CD4-positive, alpha-beta T cell treated with Interleukin-6 for 4 hours (primary cell): ENCODE results near the gene WNT3A.

Source experiments
- DNase-seq: peaks from one replicate; pipeline ENCODE4 v3.0.0-alpha.2; 2020; ENCODE audit warnings: mixed read lengths

The WNT3A gene

DNA sequence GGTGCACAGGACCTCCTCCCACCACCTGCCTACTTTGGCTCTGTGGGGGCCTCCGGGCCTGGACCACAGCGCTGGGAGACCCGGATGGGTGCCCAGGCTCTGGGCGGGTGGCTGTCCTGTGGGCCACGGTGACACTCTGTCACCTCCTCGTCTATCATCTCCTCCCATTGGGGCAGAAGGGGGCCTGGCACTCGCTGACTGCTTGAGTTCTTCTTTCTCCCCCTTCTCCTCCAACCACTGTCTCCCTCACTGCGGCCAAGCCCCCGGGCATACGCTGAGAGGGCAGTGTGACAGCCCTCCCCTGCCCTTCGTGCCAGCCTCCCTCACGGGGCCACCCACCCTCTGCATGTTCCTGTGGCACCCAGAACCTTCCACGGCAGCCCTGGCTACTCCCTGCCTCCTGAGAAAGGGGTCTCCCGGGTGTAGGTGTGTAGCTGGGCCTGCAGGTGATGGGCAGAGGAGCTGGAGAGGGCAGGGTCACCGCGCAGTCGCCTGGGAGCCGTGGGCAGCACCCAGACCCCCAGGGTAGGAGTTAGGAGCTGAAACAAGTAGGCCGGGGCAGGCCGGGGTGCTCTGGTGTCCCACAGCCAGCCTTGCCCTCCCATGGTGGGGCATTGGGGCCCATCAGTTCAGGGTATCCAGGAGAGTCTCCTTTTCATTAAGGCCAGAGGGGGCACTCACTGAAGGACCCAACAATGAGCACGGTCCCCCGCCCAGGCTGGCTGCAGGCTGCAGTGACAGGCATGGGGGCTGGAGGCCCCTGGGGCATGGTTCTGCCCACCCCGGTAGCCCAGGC lies 66.5 kb downstream of the WNT3A start:
- DNase-seq: no peak

DNA sequence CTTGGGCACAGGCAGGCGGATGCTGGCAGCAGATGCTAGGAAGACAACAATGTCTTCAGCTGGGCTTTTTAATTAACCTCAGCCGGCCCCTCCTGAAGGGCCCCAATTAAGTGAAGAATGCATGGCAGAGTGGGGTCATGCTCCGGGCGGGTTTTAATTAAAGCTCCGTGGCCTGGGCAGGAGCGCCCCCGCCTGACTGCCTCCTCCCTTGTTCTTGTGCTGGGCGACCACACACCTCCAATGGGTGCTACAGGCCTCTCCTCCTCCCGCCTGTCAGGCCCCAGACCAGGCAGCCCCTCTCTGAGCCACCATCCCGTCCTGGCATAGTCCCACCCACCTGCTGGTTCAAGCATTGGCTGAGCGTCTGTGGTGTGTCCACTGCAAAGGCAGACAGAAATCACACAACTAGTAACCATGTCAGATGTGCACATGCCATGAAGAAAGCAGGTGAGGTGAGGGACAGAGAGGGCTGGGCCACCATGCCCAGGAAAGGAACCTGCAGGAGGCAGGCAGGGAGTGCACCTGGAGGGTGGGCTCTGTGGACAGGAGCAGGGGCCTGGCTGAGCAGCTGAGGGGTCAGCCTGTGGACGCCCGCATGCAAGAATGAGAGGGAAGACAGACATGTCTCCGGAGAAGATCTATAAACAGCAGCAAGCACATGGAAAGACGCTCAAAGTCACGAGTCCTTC lies 67.2 kb downstream of the WNT3A start:
- no peak for DNase-seq

DNA sequence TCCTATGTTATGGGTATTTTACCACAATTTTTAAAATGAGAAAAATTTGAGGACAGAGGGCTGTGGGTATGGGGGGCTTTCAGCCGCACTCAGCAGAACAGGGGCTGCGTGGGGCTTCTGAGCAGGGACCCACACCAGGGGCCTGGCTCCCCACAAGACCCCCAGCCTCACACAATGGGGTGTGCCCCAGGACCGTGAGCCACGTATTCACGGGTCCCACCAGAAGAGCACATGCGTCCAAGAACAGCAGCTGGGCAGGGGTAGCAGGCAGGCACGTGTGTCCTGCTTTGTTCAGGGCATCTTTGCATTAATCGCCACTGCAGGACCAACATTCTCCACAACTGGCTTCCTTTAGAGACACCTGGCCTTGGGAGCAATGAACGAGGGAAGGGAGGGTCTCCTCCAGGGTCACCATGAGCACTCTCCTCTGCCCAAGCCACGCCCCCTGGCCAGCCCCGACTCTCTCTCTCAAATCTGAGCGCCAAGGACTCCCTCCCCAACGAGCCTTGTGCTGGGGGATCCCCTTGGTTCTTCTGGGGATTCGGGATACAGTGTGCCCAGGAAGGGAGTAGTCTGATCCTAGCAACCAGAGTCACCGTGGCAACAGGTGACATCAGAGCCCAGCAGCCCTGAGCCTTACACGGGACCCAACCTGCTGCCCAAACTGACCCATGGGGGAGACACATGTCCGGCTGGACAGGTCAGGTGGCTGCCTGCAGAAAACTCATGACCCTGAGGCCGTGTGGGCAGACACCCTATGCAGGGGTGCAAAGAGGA lies 68.3 kb downstream of the WNT3A start:
- no peak for DNase-seq

DNA sequence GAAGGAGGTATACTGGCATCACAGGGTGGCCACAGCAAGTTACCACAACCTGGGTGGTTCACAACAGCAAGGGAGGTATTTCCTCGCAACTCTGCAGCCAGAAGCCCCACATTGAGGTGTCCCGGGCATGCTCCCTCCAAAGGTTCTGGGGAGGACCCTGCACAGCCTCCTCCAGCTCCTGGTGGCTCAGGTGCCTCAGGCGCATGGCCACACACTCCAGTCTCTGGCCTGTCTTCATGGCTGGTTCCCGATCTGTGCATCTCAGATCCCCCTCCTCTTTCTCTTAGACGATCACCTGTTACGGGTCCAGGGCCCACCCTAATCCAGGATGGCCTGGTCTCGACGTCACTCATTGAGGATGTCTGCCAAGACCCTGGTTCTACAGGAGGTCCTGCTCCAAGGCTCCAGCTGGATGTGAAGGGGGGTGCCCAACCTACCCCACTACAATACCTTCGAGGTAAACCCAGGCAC lies 69.0 kb downstream of the WNT3A start:
- DNase-seq: no peak

DNA sequence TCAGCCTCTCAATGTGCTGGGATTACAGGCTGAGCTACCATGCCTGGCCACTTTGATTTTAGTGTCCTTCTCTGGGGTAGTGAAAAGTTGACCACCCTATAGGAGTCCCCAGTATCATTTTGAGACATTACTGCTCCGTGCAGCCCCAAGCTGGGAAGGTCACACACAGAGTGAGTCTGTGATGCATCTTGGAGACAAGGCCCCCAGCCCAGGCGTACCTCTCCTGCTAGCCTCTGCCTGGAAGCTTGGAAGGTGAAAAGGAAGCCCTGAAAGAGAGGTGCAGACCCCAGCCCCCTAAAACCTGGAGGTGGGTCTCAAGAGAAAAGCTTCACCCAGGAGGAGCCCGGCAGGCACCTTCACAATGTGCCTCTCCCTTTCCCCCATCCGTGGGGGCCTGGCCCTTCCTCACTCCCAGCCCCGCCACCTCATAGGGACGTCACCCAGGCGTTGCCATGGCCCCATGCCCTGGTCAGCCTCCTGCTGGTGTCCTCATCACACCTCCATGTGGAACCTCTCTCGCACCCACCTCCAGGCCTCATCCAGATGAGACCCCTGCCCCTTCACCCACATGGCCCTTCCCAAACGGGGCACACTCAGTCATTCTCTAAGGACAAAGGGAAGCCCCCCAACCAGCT lies 70.1 kb downstream of the WNT3A start:
- DNase-seq: no peak

DNA sequence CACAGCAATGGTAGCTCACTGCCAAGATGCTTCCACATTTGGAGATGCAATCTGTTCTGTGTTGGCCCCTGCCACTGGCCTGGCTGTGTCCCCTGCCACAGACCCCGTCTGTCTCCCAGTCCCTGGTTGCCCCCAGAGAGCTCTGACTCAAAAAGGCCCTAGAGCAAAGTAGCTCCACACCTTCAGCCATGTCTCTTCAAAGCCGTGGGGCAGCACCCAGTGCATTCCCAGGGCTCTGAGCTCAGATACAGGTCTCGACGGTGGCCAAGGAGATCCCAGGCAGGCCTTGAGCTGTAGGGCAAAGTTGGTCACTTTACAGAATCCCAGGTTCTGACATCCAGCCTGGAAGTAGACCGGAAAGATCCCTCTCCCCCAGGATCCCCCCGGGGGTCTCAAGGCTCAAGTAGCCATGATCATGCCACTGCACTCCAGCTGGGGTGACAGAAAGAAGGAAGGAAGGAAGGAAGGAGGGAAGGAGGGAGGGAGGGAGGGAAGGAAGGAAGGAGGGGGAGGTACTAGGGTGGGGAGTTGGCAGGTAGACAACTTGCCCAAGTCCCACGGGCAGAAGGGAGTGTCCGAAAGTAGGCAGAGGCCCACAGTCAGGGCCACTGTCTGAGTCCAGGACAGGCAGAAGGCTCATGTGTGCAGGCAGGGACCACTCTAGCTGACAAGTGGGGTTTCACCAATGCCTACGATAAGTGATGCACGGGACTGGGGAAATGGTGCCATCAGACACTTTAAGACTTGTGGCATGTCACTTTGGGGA lies 71.0 kb downstream of the WNT3A start:
- DNase-seq: no peak

DNA sequence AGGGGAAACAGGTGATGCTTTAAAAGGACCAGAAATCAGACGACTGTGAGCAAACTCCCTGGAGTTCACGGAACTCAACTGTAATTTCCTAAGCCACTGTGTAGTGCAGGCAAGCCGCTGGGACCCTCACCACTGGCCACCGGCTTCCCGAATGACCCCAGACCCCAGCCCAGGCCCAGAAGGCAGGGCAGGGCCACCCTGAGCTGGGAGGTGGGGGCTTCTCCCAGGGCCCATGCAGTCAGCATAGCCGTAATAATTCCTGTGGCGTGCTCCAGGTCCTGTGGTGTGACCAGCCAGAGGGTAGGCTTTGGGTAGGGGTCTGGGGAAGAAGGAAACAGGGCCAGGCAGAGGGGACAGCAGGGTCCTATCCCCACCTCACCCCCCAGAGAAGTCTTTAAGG lies 72.2 kb downstream of the WNT3A start:
- no peak for DNase-seq

DNA sequence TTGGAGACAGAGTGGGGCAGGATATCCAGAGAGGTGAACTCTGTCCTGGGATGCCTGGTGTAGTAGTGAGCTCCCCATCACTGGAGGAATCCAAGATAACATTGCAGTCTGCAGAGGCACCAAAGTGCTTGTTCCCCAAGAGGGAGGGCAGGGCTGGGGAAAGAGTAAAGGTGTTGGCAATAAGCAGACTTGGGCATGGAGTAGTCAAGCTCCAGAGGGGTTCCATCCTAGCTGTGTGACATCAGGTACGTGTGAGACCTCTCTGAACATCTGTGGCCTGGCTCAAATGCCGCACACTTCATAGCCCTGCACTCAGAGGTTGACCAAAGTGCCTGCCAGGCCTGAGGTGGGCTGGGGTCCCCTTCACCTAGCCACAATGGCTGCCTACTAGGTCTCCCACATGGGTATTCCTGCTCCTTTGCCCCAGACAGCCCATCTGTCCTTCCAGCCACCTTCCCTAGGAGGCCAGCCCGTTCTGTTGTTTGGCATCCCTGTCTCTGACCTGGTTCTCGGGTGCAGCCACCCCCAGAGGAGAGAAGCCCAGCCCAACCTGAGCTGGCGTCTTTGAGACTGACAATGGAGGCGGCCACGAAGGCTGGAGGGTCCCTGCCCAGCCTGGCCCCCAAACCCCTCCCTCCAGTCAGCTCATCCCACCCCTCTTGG lies 72.9 kb downstream of the WNT3A start:
- DNase-seq: no peak

DNA sequence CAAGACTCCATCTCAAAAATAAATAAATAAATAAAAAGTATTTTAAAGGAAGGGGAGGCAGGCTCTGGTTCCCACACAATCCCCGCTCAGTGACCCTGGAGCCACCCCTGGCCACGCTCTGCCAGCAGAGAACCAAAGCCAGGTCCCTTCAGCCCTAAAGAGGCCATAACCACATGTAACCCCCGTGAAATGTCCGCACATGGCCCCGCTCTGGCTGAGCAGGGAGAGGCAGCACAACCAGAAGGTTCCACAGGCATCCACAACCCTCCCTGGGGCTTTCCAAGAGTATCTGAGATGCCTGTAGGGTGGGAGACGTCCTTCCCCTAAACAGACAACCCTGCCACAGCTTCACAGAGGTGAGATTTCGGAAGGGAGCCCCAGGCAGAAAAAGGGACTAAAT lies 74.3 kb downstream of the WNT3A start:
- DNase-seq: no peak

DNA sequence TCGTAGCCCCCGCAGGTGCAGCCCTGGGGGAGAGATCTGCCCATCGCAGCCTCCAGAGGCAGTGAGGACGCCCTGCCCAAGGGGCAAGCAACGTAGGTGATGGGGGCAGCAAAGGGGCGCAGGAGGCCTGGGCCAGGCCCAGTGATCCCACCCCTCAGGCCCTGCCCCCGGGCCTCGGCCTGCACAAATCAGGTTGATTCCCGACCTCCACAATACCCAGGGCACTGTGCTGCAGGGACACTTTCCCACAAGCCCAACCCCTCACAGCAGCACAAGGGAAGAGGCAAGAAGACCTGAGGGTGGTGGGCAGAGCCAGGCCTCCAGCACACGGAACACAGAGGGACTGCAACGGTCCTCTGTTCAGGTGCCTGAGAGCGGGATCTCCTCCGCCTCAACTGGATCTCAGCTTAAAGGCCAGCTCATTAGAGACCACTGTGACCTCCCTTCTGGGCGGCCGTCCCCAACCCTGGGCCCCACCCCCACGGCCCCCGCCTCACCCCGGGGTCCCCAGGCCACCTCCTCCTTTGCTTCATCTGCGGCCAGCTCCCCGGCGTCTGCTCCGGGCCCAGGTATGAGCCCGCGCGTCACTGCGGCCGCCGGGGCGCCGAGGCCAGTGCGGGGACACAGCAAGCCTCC lies 74.9 kb downstream of the WNT3A start:
- peak; percentile 14 for DNase-seq

DNA sequence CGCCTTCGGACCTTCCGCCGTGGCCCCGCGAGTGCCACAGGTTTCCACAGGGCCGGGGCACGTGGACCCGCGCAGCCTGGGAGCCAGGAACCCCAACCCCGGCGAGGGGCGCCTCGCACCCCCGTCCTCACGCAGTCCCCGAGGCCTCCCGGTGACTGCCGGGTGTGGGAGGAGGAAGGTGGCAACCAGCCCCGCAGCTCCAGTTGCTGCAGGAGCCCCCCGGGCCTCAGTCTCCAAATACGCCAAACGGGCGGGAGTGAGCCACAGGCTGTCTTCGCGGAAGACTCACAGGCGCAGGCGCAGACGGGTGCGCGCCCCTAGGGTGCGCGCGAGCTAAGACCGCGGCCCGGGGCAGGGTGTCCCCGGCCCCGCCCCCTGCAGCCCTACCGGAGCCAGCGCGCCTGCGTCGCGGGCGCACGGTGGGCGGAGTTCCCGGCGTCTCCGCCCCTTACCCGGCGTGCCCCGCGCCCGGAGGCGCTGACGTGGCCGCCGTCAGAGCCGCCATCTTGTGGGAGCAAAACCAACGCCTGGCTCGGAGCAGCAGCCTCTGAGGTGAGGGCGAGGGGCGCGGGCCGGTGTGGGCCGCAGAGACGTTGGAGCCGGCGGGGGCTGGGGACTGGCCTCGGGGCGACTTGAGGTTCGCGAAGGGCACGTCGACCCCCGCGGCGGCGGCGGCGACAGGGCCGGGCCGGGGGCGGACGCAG lies 75.6 kb downstream of the WNT3A start, which contains the start of gene ARF1:
TSS of gene ARF1 (plus strand) at position 495 of the 704 bp plus-strand sequence. CDS start 14,407 bp downstream, outside the sequence.
- DNase-seq: peak; percentile 92

DNA sequence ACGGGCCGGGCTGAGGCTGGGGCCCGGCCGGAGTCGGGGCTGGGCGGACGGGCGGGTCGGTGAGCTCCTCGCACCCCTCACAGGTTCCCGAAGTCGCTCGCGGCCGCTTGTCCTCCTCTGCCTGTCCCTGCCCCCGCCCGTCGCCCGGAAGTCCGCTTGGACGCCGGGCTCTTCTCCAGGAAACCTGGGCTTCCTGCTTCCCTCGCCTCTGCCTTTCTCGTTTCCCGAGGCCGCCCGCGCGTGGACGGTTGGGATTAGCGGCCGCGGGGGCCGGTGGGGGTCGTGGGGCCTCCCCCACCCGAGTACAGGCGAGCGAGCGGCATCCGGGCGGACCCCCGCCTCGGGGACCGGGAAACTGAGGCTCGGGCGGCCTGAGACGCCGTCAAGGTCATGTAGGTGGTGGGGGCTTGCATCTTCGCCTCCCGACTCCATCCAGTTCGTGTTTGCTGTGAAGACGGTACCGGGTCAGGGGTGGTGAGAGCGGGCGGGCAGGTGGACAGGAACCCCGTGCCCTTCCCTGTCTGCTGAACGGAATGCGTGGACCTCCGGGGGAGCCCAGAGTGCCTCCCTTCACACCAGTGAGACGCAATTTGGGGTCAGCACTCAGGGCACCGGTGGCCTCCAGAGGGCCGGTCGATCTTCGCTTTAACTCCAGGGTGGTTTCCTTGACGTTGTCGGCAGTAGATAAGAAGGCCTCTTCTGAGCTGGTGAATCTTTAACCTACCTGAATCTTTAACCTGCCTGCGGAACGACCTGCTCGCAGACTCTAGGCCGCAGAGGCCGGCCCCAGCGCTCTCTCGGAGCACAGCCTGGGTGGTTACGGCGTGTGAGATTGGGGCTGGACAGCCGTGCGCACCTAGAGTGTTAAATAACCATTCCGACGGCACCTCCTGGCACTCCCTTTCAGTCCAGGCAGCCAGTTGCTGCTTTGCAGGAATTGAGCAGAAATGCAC lies 76.4 kb downstream of the WNT3A start:
- DNase-seq: peak; percentile 43

DNA sequence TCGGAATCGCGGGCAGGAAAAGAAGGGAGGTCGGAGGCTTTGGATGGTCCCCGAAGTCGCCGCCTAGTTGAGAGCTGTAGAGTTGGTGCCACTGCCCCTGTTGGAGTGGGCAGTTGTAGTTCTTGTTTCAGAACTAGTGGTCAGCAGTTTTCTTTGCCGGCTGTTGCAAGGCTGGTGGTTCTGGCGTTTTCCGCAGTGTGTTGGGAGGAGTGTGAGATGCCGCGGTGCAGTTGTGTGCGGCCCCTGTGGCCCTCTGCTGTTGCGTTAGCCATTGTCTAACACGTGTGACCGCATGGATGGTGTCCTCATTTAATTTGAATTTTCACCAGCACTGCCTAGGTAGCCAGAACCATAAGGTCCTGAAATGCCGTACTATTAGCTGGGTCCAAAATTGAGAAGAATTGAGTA lies 77.1 kb downstream of the WNT3A start:
- DNase-seq: no peak

DNA sequence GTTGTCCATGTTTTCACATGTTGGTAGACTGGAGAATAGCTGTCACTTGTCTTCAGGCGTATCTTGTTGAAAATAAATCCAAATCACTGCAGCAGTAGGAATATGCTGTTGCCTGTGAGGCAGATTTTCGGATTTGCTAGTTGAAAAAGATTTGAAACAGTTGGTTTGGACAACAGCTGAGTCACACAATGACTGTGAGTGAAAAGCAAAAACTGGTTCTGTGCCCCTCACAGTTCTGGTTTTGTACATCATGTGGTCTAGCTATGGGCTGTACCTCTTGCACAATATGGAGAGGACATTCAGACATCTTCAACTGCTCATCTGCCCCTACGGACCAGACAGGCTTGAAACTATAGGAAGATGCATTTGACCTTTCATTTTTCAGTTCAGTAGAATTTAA lies 77.5 kb downstream of the WNT3A start:
- no peak for DNase-seq

DNA sequence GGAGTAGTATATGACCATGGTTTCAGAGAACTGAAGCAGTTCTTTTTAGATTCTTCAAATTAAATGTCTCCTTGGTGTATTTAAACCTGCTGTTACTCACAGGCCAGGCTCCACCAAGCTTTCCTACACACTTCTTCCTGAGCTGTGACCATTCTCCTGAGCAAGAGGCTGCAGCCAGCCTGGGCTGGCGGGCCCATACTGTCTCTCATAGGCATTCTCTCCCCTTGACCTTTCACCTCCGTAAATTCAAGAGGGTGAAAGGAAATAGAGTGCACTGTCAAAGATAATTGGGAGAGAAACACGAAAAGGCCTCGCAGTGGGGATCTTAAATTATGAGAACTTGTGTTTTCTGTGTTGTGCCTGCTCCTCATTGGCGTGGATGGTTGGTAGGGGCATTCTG lies 78.0 kb downstream of the WNT3A start:
- DNase-seq: no peak

DNA sequence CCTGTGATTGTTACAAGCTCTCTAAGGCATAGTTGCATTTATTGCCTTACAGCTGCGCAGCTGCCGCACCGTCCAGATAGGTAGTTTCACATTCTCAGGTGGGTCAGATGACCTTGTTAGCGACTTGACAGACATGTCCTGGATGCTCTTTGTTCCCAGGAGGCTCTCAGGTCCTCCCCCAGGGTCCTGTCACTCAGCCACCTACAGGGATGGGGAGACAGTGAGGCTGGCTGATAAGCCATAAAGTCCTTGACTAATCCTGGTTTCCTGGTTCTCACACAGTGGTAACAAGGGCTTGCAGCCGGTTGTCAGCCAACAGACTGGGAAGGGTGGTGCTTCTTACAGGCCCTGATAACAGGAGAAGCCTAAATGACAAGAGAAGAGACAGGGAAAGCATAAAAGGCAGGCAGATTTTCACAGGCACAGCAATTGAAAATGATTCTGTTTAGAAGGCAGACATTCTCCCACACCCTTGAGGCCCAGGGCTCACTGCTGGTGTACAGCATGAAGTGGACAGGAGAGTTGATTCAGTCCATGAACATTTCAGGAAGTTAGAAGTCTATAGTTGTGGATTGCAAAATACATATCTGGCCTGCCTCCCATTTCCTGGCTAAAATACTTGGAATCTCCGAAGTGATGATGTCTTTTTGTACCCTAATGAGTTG lies 78.6 kb downstream of the WNT3A start:
- DNase-seq: no peak

DNA sequence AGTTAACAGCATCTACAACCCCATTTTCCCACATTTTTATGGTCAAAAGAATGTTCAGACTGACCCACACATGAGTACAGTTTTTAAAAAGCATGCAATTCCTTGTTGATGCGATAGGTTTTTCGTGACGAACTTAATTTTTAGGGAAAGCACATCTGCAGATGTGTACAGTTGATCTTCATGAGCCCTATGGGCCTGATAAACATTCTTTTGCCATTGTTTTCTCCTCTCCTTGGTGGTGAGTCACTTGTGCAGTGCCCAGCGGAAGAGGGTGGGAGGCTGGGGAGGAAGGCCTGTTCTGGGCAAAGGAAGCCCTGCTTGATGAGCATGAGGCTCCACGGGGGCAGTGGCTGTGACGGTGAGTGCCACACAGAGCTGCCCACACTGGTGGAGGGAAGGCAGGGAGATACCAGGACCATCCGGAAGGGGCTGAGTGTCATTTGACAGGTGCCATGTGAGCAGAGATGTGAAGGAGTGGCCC lies 81.0 kb downstream of the WNT3A start:
- DNase-seq: peak; percentile 45
